NCI-H2196 treated with DMSO at 0.1 percent for 48 hours (cell line): Measurements from ENCODE around the gene PRKCB.
A peak's percentile ranks its signal among the peaks of the same experiment; 100 is the strongest.

Experiments
- DNase-seq: peaks from one replicate; lab custom pipeline; 2025; ENCODE audit not compliant: unreplicated experiment; lab: John Stamatoyannopoulos, UW

Gene PRKCB

GRCh38 chr16:24036038-24036543 is 200.3 kb downstream of the PRKCB start:
- no peak for DNase-seq

DNA sequence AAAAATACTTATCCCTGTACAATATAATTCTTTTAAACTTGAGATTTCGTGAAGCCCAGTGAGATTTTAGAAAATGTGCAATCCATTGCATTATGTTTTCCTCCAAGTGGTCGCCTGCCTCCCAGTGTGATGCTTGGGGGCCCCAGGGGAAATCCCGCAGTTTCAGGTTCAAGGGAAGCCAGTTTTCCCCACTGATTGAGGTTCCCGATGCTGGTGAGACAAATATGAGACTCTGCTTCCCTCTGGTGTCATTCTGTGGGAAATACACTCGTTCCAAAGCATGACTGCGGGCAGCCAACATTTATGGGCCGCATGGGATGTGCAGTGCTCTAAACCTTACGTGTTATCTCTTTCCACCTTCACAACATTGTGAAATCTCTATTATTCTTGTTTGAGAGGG is 200.8 kb downstream of the PRKCB start:
- no peak for DNase-seq

GRCh38 chr16:24037335-24037734 is 201.6 kb downstream of the PRKCB start:
- DNase-seq: no peak

GRCh38 chr16:24041834-24042631 is 206.2 kb downstream of the PRKCB start:
- peak; percentile 19 for DNase-seq

DNA sequence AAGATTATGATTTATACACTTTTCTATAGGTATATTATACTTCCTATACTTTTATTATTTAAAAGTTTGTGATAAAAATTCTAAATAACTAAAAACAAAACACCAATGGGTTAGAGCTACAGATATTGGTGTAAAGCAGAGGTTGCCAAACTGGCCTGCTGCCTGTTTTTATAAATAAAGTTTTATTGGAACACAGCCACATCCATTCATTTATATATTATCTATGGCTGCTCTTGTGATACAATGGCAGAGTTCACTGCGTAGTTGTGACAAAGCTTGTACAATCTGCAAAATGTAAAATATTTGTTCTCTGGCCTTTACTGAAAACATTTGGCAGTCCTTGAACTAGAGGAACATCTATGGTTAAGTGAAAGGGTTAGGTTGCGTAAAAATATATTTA is 208.7 kb downstream of the PRKCB start:
- DNase-seq: no peak

- no peak for DNase-seq
Measured at GRCh38 chr16:24045641-24046040, 209.9 kb downstream of the PRKCB start.

GRCh38 chr16:24046442-24046841 is 210.7 kb downstream of the PRKCB start:
- DNase-seq: no peak

GRCh38 chr16:24049113-24049512 is 213.3 kb downstream of the PRKCB start:
- DNase-seq: no peak

GRCh38 chr16:24051125-24051524 is 215.3 kb downstream of the PRKCB start:
- DNase-seq: no peak

- no peak for DNase-seq
Measured at GRCh38 chr16:24052329-24053098, 216.7 kb downstream of the PRKCB start.

- no peak for DNase-seq
Measured at GRCh38 chr16:24053099-24053946, 217.5 kb downstream of the PRKCB start.

- no peak for DNase-seq
Measured at GRCh38 chr16:24054741-24055491, 219.1 kb downstream of the PRKCB start.

DNA sequence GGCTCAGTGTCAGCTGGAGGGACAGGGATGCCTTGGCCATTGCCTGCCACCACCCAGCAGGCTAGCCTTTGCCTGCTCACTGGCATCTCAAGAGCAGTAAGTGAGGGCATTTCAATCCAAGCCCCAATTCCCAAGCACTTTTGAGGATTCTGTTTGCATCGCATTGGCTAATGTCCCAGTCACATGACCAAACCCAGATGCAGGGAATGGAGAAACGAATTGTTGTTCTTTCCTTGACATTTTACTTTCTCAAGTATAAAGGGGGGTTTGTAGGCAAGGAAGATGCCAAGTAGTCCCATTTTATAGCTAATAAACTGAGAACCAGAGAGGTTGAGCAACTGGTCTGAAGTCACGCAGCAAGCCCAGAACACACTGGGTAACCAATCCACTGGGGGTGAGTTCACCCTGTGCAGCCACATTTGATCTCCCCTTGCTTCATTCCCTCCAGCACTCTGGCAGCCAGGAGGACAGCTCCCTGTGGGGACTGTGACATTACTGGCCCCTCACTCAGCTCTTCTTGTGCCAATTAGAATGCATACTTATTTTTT is 226.6 kb downstream of the PRKCB start:
- no peak for DNase-seq

- no peak for DNase-seq
Measured at GRCh38 chr16:24069036-24069590, 233.3 kb downstream of the PRKCB start.

GRCh38 chr16:24070851-24071250 is 235.1 kb downstream of the PRKCB start:
- no peak for DNase-seq

DNA sequence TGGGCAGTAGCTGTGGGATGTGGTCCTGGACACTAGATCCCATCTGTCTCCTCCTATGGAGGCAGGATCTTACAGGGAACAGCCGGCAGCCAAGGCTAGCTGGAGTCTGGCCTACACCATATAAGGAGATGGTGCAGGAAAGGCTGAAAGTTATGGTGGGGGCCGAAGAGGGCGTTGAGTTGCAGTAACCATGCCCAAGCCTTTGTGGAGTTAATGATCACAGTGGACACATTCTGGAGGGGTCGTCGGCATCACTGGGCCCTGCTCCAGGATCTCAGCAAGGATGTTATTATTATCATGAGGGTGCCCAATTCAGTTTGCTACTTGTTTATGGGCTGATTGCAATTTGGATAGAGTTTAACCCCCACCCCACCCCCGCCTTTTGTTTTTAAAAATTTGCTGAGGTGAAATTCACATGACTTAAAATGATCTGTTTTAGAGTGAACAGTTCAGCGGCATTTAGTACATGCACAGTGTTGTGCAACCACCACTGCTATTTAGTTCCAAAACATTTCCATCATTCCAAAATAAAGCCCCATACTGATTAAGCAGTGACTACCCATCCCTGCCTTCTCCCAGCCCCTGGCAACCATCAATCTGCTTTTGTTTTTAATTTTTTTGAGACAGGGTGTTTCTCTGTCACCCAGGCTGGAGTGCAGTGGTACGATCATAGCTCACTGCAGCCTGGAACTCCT is 236.0 kb downstream of the PRKCB start:
- no peak for DNase-seq

- DNase-seq: no peak
Measured at GRCh38 chr16:24073321-24073720, 237.5 kb downstream of the PRKCB start.

DNA sequence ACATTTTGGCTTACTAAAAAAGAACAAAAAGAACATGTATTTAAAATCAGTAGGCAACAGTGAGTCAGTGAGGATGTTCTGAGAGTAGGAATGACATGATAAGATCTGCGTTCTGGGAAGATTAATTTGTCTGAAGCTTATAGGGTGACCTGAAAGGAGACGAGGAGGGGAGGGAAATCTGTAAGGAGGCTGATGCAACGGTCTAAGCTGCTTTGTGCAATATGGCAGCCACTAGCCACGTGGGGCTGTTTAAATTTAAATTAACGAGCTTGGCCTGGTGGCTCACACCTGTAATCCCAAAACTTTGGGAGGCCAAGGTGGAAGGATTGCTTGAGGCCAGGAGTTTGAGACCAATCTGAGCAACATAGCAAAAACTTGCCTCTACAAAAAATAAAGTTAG is 238.8 kb downstream of the PRKCB start:
- DNase-seq: no peak

DNA sequence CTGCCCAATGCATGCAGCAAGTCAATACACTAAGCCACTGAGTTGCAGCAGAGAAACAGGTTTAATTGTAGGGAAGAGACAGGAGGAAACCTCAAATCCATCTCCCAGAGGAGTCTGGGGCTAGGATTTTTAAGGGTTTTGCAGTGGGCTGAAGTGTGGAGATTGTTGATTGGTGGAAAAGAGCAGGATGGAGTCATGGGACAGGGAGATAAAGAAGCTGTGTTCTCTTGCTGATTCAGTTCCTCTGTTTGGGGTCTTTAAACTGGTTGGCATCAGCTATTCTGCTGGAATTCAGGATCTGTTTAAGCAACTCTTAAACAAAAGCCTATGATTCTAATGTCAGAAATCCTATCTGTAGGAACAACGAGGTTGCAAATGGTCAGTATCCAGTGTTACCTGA is 239.5 kb downstream of the PRKCB start:
- no peak for DNase-seq
